Stimulated activated CD4-positive, alpha-beta T cell treated with anti-CD3 and anti-CD28 coated beads, Interleukin-2, amount 100 ng/mL, for 4 hours (primary cell): ENCODE data around the gene APLP2.
"Not testable (repeated sequence)": the region's sequence is repeated elsewhere in the genome, so short reads cannot be mapped to it uniquely, and the experiment has no call there.

Source experiments
- DNase-seq: peaks from one replicate; pipeline ENCODE4 v3.0.0-alpha.2; 2020; ENCODE audit warnings: low read depth

APLP2 gene

DNA sequence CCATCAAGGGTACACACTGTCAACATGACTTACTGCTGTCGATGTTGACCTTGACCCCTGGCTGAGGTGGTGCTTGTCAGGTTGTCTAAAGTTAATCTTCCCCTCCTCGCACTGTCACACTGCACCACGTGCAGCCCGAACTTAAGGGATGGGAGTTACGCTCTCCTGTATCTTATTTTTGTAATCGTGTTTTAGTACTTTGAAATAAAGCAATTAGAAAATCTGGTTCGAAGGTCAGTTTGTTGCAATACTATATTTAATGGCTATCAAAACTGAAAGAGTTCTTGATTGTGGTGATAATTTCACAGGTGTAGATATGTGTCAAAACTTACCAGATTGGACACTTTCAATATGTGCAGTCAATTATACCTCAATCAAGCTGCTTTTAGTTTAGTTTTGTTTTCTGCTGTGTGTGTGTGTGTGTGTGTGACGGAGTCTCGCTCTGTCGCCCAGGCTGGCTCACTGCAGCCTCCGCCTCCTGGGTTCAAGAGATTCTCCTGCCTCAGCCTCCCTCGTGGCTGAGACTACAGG is 79.2 kb downstream of the APLP2 start:
- no peak for DNase-seq

- DNase-seq, result no peak
These were observed 81.1 kb downstream of the APLP2 start for GRCh38 chr11:130150790-130151189.

DNA sequence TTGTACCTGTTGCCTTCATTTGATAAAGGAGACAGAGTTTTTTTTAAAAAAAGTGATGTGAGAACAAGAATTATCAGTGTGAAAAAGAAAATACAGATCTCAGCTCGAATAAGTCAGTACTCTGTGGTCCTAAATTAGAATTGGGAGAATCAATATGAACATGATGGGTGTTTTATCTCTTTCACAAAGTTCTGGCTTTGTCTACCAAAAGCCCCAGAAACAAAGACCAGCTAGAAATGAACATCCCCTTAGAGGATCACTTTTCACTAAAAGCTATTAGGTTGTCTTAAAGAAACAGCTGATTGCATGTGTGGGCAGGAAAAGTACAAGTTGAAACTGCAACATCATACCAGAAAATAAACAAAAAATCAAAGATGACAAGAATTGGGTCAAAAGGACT is 81.5 kb downstream of the APLP2 start:
- DNase-seq, result no peak

DNA sequence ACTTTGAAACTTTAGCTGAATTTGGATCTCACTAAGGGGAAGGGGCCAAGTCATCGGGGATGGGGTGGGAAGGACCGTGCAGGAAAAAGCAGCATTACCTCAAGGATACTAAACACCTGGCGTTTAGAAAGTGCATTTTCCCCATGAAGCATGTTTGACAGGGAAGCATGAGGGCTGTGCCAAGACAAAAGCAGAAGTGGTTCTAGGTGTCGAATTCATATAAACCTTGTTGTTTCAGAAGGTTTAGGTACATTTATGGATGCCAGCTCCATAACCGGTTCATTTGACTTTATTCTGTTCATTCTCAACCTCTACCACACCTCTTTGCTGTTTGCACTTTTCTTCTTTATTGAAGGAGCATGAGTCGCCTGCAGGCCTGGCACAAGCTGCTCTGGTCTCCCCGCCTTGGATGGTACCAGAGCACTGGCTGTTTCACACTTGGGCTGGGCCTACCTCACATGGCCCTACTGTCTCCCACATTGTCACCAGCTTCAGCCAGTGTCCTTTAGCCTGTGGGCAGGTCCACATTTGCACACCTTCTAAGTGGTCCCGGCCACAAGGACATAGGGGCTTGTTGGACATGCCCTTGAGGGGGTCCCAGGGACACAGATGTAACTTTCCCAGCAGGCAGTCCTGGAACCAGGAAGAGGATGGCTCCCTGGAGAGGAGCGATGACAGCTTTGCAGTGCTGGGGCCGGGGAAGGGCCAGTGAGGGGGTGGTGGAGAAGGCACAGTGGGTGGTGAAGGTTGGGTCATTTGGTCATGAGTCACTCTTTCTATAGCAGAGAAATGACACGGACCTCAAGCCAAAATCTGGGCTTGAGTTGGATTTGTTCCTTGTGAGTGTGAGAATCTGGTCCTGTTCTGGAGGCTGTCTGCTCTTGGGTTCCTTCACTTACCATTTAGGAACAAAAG is 86.7 kb downstream of the APLP2 start:
- DNase-seq, result no peak

DNA sequence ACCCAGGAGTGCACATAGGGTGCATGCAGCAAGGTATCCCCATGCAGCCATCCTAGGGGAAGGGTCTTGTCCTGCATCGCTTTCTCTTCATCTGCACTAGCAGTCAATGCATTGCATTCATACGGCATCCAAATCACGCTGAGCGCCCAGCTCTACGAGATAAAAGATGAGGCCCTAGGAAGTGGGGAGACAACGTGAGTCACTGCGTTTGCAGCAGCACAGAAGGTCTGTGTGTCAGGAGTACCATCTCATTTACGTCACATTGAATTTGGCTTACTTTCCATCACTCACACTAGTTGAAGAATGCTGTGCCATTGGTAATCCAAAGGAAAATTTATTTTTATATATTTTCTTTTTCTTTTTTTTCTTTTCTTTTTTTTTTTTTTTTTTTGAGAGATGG is 87.4 kb downstream of the APLP2 start:
- DNase-seq, result no peak

GRCh38 chr11:130157840-130158239 is 88.1 kb downstream of the APLP2 start:
- no peak for DNase-seq

- no peak for DNase-seq
These were observed 89.4 kb downstream of the APLP2 start for GRCh38 chr11:130159139-130159538.

DNA sequence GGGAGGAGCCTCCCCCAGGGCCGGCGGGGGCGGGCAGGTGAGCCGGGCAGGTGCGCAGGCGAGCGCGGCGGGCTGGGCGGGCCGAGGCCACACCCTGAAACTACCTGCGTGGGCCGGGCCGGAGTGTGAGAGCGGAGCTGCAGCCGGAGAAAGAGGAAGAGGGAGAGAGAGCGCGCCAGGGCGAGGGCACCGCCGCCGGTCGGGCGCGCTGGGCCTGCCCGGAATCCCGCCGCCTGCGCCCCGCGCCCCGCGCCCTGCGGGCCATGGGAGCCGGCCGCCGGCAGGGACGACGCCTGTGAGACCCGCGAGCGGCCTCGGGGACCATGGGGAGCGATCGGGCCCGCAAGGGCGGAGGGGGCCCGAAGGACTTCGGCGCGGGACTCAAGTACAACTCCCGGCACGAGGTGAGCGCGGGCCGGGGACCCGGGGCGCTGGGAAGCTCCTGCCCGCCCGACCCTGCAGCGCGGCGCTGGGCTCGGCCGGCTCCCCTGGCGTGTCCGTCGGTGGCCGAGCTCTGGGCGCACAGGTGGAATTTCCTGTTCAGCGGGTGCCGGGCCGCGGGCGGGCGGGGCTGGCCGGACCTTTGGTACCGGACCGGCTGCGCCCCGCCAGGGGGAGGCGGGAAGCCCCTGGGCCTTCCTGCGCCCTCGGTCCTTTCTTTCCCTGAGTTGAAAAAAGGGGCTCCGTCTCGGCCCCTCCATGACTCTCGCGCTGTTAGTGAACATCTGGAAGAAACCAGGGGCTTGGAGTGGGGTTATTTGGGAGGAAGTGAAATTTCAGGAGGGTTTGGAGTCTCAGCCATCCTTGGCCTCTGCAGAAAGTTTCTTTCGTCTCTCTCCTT is 90.2 kb downstream of the APLP2 start, which contains the start of gene ST14:
Gene ST14 (plus strand): TSS at position 126 of the 841 bp plus-strand sequence. CDS start 198 bp downstream, at position 324.
- DNase-seq, result no peak

GRCh38 chr11:130160498-130161155 is 90.9 kb downstream of the APLP2 start:
- no peak for DNase-seq

DNA sequence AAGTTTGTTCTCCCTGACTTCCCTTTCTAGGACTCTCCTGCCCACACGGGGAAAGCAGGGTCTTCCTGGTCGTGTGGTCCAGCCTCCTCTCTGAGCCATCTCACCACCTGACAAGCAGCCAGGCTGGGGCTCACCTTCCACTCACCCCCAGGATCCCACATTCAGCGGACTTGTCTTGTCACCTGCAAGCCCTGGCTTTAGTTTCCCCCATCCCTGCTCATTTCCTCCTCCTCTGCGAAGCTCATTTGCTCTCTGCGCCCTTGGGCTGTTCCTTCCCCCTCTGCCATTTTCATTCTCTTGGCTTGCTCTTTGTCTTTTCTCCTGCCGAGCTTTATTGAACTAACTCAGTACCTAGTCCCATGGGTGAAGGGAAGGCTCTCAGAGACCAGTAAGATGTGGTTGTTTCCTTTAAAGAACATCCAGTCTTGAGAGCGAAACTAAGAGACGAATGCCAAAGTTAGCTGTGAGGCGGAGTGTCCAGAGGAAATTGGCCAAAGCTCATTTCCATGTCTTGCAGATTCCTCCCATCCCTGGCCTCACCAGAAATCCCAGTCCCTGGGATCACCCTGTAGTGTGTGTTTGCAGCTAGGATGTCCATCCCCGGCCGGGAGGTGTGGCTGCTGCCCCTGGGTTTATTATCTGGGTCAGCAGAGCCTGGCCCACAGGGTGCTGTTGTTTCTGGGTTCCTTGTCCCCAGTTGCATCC is 91.9 kb downstream of the APLP2 start:
- DNase-seq, result no peak

GRCh38 chr11:130162733-130163132 is 93.0 kb downstream of the APLP2 start:
- DNase-seq, result no peak

- DNase-seq, result no peak
These were observed 93.9 kb downstream of the APLP2 start for GRCh38 chr11:130163346-130164220.

- no peak for DNase-seq
These were observed 94.5 kb downstream of the APLP2 start for GRCh38 chr11:130164221-130164570.

- no peak for DNase-seq
These were observed 96.1 kb downstream of the APLP2 start for GRCh38 chr11:130165601-130166456.

DNA sequence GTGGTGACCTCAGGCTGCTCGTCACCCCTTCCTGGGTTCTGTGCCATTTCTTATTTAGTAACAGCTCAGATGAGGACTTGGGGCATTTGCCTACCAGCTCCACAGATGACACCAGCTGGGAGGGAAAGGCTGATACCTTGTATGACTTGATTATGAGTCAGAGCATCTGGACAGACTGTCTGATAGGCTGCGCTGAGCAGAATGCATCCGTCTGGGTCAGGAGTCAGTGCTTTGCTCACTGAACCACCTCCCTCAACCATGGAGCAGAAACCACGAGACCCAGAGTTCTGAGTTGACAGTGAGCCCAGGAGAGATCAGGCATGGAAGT is 96.7 kb downstream of the APLP2 start:
- DNase-seq, result no peak

DNA sequence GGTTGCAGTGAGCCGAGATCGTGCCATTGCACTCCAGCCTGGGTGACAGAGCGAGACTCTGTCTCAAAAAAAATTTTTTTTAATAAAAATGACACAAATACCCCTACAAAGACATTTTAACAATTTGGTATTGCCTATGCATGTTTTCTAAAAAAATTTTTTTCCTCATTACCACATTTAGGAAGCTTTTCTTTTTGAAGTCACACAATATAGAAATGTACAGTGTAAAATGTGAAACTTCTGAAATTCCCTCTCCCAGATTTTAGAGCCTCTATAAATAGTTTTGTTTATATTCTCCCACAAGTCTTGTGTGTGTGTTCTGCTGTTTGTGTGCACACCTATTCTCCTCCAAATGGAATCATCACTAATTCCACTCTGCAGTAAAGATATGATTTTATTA is 97.5 kb downstream of the APLP2 start:
- DNase-seq, result no peak

GRCh38 chr11:130168105-130168504 is 98.4 kb downstream of the APLP2 start:
- no peak for DNase-seq

GRCh38 chr11:130170345-130170744 is 100.7 kb downstream of the APLP2 start:
- no peak for DNase-seq

GRCh38 chr11:130171534-130171933 is 101.8 kb downstream of the APLP2 start:
- no peak for DNase-seq

DNA sequence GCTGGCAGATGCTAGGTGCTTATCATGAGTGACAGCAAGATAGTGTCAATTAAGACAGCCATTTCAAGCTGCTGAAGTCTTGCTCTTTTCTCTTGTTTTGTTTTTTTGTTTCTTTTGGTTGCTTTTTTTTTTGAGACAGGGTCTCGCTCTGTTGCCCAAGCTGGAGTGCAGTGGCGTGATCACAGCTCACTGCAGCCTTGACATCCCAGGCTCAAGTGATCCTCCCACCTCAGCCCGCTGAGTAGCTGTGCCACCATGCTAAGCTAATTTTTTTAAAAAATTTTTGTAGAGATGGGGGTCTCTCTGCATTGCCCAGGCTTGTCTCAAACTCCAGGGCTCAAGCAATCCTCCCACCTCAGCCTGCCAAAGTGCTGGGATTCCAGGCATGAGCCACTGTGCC is 102.3 kb downstream of the APLP2 start:
- not testable (repeated sequence) for DNase-seq
